GM19035 (cell line): ENCODE data around the gene OGG1.

Experiments
- ATAC-seq: cut with Tn5 transposase; IDR thresholded peaks from one replicate; pipeline ENCODE4 v1.9.1; 2021; ENCODE audit not compliant: unreplicated experiment

Gene OGG1

GRCh38 chr3:9727041-9727595 is 22.6 kb upstream of the OGG1 start:
- ATAC-seq: no peak

DNA sequence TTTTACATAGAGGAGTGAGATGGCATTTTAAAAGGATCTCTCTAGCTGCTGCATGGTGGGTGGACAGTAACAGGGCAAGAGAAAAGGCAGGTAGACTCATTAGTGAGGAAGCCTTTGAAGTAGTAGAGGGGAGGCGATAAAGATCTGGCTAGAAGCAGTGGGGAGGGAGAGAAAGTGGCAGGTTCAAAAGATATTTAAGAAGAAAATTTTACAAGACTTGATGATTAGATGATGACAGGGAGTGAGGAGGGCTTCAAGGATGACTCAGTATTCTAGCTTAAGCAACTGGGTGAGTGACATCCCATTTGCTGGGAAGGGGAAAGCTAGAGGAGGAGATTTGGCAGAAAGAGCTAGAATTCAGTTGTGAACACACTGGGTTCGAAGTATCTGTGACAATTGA is 22.0 kb upstream of the OGG1 start:
- ATAC-seq: no peak

DNA sequence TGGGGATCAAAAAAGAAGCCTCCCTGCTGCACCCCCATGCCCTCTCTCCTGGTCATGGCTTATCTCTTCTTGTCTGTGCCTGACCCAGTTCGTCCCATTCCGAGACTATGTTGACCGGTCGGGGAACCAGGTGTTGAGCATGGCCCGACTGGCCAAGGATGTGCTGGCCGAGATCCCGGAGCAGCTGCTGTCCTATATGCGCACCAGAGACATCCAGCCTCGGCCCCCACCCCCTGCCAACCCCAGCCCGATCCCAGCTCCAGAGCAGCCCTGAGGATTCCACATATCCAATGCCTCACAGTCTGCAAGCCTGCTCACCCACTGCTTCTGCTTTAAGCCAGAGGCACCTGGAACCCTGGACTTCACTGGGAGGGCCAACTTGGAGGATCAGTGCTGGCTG is 20.3 kb upstream of the OGG1 start:
- no peak for ATAC-seq

- ATAC-seq: peak; percentile 52
Measured at GRCh38 chr3:9730657-9731205, 19.0 kb upstream of the OGG1 start.

DNA sequence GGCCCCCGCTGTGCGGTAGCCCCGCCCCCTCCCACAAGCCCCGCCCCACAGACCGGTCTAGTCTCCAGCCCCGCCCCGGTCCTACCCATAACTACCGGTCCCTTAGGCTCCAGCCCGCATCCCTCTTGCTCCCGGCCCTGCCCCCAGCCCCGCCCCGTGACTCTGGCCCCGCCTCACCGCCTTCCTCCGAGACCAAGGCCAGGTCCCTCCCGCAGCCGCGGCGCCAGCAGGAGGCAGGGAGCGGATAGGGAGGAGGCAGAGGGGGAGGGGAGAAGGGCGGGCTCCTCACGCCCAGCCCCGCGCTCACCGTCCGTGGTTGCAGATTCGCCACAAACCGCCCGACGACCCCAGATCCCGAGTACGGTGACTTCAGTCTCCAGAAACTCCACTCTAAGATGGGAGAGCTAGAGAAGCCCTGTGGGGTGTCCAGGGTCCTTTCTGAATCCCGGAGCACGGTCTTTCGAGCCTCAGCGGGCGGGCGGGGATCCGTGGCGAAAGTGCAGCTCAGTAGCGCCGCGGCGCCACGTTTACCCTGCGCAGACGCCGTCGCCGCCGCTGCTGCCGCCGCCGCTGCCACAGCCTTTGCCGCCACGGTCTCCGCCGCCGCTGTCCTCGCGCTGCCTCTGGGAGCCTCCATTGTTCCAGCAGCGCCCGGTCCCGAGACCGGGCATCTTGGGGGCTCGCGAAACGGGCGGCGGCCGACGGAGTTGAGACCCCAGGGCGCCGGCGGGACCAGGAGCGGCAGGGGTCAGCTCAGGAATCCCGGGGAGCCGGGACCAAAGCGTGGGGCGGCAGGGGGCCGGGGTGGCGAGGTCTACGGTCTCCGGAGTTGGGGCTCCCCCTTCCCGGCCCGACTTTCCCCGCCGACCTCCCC is 18.3 kb upstream of the OGG1 start, which contains the start of gene BRPF1:
TSS of gene BRPF1 (plus strand) at position 530 of the 874 bp plus-strand sequence. CDS start 2,406 bp downstream, outside the sequence.
- ATAC-seq: peak; percentile 90

DNA sequence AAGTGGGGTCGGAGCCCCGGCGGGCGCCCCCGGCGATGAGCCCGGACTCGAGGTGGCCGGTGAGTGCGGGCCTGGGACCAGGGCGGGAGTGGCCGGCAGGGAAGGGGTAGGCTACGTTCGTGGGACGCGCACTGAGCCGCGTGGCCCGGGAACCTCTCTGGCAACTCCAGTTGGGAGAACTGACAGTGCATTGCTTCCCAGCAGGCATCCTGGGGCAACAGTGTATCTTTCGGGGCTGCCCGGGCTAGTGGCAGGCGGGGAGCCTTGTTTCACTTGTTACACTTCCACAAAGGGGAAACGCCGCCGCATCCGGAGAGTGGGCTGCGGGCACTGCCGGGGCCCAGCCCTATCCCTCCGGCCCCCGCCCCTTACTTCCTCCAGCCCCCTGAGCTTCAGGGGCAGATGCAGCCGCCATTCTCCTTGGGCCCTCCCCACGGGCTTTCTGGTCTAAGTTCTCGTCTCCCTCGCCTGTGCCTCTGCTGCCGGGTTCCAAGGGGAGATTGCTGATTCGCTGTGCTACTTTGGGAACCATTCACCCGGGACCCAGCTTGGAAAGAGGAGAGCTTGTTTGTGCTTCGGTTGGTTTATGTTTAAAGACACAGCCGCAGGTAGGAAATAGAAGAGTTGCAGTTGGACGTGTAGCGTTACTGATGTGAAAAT is 17.5 kb upstream of the OGG1 start:
- ATAC-seq: peak; percentile 12

GRCh38 chr3:9732740-9733115 is 17.0 kb upstream of the OGG1 start:
- ATAC-seq: no peak

DNA sequence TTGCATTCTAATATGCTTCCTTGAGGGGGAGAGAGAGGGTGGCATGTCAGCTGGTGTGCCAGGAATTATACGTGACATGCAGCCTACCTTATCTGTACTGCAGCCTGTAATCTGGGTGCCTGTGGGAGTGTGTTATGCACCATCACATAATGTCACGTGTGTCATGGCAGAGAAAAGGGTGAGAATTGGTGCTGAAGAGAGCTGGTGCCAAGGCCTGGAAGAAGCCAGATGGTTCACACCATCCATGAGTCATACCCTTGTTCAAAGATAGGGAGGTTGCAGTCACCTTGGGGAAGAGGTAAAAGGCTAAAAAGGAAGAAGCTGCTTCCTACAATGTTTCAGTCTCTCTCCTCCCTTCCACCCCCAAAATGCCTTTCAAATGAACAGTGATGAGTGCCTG is 12.9 kb upstream of the OGG1 start:
- ATAC-seq: no peak

DNA sequence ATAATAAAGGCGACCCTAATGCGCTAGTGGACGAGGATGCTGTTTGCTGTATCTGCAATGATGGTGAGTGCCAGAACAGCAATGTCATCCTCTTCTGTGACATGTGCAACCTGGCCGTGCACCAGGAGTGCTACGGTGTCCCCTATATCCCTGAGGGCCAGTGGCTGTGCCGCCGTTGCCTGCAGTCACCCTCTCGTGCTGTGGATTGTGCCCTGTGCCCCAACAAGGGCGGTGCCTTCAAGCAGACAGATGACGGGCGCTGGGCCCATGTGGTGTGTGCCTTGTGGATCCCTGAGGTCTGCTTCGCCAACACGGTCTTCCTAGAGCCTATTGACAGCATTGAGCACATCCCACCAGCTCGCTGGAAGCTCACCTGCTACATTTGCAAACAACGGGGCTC is 10.6 kb upstream of the OGG1 start:
- ATAC-seq: no peak

- no peak for ATAC-seq
Measured at GRCh38 chr3:9742560-9742959, 7.2 kb upstream of the OGG1 start.

DNA sequence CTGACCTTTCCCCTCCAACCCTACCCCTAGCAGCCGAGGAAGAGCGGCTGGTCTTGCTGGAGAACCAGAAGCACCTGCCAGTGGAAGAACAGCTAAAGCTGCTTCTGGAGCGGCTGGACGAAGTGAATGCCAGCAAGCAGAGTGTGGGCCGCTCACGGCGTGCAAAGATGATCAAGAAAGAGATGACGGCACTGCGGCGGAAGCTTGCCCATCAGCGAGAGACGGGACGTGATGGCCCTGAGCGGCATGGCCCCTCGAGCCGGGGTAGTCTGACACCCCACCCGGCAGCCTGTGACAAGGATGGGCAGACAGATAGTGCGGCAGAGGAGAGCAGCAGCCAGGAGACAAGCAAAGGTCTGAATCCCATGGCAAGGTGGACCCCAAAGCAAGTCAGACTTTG is 6.2 kb upstream of the OGG1 start:
- no peak for ATAC-seq

GRCh38 chr3:9744162-9744561 is 5.6 kb upstream of the OGG1 start:
- no peak for ATAC-seq

- no peak for ATAC-seq
Measured at GRCh38 chr3:9745521-9745920, 4.2 kb upstream of the OGG1 start.

DNA sequence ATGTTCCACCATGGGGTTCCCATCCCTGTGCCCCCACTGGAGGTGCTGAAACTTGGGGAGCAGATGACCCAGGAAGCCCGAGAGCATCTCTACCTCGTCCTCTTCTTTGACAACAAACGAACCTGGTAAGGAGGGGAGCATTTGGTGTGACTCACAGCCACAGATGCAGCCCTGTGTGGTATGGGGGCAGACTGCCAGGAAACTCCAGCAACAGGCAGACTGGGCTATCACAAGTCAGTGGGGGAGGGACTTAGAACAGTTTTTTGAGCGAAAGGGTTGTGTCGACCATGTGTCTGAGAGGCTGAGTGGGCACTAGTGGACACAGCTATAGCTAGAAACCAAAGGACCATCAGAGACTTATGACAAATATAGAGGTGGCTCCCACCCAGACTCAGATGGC is 3.4 kb upstream of the OGG1 start:
- no peak for ATAC-seq

DNA sequence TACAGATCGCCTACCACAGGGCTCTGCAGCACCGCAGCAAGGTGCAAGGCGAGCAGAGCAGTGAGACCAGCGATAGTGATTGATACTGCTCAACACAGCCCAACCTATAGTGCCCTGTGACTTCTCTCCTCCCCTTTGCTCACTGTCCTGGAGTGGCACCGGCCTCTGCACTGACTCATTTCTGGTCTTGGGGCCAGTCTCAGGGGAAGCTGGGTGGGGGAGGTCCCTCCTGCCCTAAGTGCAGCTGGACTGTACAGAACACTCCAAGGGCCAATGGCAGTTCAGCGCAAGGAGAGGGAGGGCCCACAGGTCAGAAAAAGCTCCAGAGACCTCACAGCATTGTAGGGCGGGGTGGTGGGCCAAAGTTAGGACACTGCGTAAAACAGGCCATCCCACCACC is 2.5 kb upstream of the OGG1 start:
- ATAC-seq: no peak

- ATAC-seq: no peak
Measured at GRCh38 chr3:9748031-9748430, 1.7 kb upstream of the OGG1 start.

- no peak for ATAC-seq
Measured at GRCh38 chr3:9749296-9749644, 482 bp upstream of the OGG1 start.

GRCh38 chr3:9750556-9751411 is 1.0 kb downstream of the OGG1 start:
- no peak for ATAC-seq

GRCh38 chr3:9754678-9755077 is 4.9 kb downstream of the OGG1 start:
- no peak for ATAC-seq

- ATAC-seq: no peak
Measured at GRCh38 chr3:9757427-9757826, 7.7 kb downstream of the OGG1 start.
